IPS-18c (cell line): ENCODE data around the gene R3HDML.

Experiments
- H3K4me3 ChIP-seq: 2 replicates; pipeline ENCODE4 v1.7.0; 2013; ENCODE audit warnings: low read depth, mild to moderate bottlenecking, low read length, moderate library complexity; ENCODE audit not compliant: insufficient read depth
- H3K9me3 ChIP-seq: one replicate; pipeline ENCODE4 v1.6.1; 2013; ENCODE audit warnings: mild to moderate bottlenecking, low read length, moderate library complexity; ENCODE audit not compliant: control insufficient read depth, insufficient read depth

Gene R3HDML

DNA sequence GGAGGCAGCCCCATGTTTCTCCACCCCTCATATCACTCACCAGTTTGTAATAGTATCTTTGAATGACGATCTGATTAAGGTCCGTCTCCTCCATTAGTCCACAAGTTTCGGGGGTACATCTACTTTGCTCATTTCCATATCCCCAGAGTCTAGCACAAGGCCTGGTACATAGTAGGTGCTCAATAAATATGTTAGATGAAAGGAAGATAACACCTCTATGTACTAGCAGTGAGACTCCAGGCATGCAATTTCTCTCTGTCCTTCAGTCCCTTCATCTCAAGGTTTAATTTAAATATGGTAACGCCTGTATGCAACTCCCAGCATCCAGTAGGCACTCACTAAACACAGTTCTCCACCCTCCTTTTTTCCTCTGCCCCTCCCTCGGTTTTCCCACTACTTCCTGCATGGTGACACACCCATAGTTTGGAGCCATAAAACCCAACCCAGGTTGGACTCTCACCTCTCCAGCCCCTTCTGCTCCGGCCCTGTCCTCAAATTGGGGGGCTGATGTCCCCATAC, 18.2 kb downstream of the R3HDML start:
- Histone ChIP-seq H3K9me3 (no peaks in the 10 kb centered on the region), H3K4me3 (no peak overlapping the region)

DNA sequence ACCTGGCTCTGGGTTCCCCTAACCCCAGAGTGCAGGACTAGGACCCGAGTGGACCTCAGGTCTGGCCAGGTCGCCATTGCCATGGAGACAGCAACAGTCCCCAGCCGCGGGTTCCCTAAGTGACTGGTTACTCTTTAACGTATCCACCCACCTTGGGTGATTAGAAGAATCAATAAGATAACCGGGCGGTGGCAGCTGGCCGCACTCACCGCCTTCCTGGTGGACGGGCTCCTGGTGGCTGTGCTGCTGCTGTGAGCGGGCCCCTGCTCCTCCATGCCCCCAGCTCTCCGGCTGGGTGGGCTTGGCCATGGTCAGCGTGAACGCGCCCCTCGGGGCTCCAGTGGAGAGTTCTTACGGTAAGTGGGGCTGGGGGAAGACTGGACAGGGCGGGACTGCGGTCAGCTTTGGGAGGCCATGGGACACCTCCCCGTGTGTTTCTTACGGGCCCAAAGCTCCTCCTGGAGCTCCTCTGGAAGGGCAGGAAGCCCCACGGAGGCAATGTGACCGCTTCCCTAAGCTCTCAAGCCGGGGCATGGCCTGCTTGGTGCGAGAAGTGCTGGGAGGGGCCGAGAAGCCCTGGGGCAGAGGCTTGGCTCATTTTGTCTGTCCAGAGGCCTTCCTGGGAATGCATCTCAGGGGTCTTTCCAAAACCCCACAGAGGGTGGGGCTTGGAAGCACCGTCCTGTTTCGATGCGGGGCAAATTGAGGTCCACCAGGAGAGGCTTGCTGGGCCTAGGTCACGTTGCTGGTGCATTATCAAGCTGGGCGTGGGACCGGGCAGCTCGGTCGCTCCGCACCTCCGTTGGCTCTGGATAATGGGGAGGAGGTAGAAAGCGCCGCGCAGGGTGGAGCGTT, 18.9 kb downstream of the R3HDML start, which contains the start of gene HNF4A:
Gene HNF4A, plus strand, starts transcription at position 202 of the 855 bp plus-strand sequence. Its CDS starts 106 bp downstream, at position 308.
- no peak within 1 kb of the TSS for H3K4me3 ChIP-seq
- H3K9me3 ChIP-seq, result no peaks in the 10 kb centered on the region

- Histone ChIP-seq H3K4me3 (no peak overlapping the region), H3K9me3 (no peaks in the 10 kb centered on the region)
These were observed 19.5 kb downstream of the R3HDML start for GRCh38 chr20:44356353-44356723.

DNA sequence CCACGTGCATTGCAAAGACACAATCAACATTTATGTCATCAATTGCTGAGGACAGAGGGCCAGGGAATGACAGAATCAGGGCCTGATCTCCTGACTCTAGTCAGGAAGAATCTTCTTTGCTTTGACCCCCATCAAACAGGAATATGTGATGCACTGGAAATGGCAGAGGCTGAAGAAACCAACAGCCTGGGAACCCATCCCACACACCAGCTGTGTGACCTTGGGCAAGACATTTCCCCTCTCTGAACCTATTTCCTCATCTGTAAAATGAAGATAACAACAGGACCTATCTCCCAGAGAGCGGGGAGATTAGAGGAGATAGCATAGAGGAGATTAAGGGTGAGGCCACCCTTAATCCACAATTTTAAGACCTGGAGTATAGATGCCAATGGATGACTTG, 20.2 kb downstream of the R3HDML start:
- H3K4me3 ChIP-seq, result no peak overlapping the region
- no peaks in the 10 kb centered on the region for H3K9me3 ChIP-seq

DNA sequence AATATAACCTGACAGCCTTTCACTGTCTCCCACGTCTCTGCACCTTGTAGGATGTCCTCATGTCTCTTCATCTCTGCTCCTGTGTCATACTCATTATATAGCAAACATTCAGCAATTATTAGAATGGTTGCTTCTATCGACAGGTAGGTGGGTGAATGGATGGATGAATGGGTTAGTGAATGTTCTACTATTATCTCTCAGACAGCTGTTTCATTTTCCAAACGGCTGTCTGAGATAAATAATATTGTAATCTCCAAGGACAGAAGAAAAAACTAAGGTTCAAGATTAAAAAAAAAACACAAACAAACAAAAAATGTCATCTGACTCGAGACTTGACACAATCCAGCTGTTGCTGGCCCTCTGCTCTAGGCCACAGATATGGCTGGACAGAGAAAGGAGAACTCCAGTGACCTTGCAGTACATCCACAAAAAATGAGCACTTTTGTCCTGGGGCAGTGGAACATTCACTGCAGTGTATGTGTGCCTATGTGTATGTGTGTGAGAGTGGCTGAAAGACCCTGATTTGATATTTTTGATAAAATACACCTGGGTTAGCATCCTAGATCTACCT, 20.8 kb downstream of the R3HDML start:
- Histone ChIP-seq H3K4me3 (no peak overlapping the region), H3K9me3 (no peaks in the 10 kb centered on the region)

- no peaks in the 10 kb centered on the region for H3K9me3 ChIP-seq
- no peak overlapping the region for H3K4me3 ChIP-seq
These were observed 21.9 kb downstream of the R3HDML start for GRCh38 chr20:44358776-44359175.

DNA sequence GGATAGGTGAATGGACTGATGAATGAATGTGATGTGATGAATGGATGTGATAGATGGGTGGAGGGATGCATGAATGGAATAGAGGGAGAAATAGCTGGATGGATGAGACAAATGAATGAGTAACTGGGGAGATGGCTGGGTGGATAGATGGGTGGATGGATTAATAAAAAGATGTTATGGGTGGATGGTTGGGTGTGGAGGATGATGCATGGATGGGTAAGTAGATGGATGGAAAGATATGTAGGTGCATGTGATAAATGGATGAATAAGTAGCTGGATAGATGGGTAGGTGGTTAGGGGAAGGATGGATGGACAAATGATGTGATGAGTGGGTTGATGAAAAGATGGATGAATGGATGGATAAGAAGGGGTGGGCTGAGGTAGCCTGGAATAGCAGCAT, 23.4 kb downstream of the R3HDML start:
- no peak overlapping the region for H3K4me3 ChIP-seq
- no peaks in the 10 kb centered on the region for H3K9me3 ChIP-seq

- no peak overlapping the region for H3K4me3 ChIP-seq
- no peaks in the 10 kb centered on the region for H3K9me3 ChIP-seq
These were observed 24.2 kb downstream of the R3HDML start for GRCh38 chr20:44361021-44361420.

- Histone ChIP-seq H3K4me3 (no peak overlapping the region), H3K9me3 (no peaks in the 10 kb centered on the region)
These were observed 25.7 kb downstream of the R3HDML start for GRCh38 chr20:44362466-44362940.

DNA sequence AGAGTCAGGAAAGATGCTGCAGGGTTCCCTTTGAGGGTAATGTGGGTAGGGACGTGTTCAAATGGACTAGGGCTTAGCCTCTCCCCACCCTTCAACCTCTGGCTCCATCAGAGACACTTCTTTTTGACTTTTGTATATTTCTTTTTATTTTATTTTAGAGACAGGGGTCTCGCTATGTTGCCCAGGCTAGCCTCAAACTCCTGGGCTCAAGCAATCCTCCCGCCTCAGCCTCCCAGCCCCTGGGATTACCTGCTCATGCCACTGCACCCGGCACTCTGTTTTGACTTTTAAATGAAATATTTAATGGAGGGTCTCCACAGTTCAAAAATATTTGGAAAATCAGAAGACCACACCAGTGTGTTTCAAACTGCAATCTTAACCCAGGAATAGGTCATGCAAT, 27.2 kb downstream of the R3HDML start:
- H3K4me3 ChIP-seq, result no peak overlapping the region
- no peaks in the 10 kb centered on the region for H3K9me3 ChIP-seq

DNA sequence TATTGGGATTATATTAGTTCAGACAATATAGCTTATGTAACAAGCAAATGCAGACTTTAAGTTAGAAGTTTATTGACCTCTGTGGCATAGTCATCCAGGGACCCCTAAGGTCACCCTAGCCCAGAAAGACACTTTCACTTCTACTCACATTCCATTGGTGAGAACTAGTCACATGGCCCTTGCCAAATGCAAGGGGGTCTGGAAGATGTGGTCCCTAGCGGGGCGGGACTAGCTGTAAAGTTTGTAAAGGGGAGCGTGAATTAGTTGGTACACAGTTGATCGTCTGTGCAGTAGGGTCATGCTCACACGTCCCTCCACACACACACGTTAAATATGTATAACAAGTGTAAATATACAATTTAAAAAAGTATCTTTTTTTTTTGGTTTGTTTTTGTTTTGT, 27.9 kb downstream of the R3HDML start:
- Histone ChIP-seq H3K4me3 (no peak overlapping the region), H3K9me3 (no peaks in the 10 kb centered on the region)

DNA sequence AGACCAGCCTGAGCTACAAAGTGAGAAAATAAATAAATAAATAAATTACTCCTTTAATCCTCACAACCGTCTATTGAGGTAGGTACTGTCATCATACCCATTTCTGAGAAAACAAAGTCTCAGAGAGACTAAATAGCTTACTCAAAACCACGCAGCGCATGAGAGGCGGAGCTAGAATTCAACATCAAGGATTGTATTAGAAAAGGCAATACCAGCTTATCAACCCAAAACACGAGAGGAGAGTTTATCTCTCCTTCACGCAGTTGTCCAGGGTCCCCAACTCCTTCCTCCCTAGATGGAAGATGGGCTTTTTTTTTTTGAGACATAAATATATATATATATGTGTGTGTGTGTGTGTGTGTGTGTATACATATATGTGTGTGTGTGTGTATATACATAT, 30.9 kb downstream of the R3HDML start:
- Histone ChIP-seq H3K4me3 (no peak overlapping the region), H3K9me3 (no peaks in the 10 kb centered on the region)

DNA sequence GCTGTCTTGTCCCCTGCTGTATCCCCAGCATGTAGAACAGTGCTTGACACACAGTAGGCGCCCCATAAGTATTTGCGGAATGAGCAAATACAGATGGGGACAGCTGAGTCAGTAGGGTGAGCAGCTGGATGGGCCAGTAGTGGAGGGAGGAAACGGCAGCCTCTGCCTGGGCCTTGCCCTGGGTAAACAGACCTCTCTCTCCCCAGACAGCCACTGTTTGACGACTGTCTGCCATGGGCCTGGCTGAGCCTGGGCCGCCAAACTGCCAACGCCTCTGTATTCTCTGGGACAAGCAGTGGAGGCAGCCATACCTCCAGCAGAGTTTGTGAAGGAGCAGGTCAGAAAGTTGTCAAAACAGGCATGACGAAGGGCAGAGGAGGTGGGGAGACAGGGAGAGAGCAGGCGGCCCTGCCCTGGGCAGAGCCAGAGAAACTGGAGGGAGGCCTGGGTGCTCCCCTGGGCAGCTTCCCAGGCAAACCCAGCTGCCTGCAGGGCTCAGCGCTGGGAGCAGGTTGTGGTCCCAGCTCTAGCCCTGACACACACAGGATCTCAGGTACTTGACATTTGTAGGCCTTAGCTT, 33.9 kb downstream of the R3HDML start:
- Histone ChIP-seq H3K9me3 (no peaks in the 10 kb centered on the region), H3K4me3 (no peak overlapping the region)

GRCh38 chr20:44382641-44383040, 45.8 kb downstream of the R3HDML start:
- Histone ChIP-seq H3K4me3 (no peak overlapping the region), H3K9me3 (no peaks in the 10 kb centered on the region)

DNA sequence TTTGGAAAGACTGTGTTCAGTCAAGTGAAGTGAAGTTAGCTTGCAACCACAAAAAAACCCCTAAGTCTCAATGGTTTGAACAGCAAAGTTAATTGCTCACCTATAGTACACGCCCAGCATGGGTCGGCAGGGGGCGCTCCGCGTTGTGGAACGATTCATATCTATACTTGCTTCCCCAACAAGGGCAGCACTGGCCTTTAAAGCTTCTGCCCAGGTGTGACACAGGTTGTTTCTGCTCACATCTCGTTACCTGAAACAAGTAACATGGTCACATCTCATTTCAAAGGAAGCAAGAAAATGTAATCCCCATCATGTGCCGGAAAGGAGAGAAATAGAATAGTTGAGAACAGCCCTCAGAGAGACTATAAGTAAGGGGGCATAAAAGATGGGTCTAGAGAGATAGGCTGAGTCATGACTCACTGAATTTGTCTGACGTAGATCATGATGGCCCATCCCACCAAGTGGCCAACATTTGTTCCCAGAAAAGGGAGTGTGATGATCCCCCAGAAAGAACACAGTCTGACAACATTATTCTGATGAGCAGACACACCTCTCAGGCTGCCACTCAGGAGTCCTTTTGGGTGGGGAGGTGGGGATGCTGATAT, 47.7 kb downstream of the R3HDML start:
- H3K4me3 ChIP-seq, result no peak overlapping the region
- no peaks in the 10 kb centered on the region for H3K9me3 ChIP-seq

- H3K4me3 ChIP-seq, result peak overlapping the region; percentile 40
- H3K9me3 ChIP-seq, result no peaks in the 10 kb centered on the region
These were observed 51.7 kb downstream of the R3HDML start for GRCh38 chr20:44388466-44389023.

- no peak overlapping the region for H3K4me3 ChIP-seq
These were observed 53.0 kb downstream of the R3HDML start for GRCh38 chr20:44389871-44390270.

More at GRCh38 chr20:44389871-44390270, 53.0 kb downstream of the R3HDML start:
- H3K9me3 ChIP-seq, result no peaks in the 10 kb centered on the region
